Measurements from ENCODE around the gene UTY. TPM values are rescaled to one million over a fixed set of nuclear protein-coding genes. Genes with fewer than 3 reads are reported as not detected.

UTY gene
- total RNA-seq, 1 donor from 2014 or later = 33.8 TPM

Other genes starting within 250 kb of the UTY start
- gene TMSB4Y, start 223.9 kb upstream of the UTY start, total RNA-seq = 1.0 and 1.5 TPM in 2 replicates